ENCODE data around the gene TTC39B.

The TTC39B gene

GRCh38 chr9:15272377-15272928 is 34.6 kb downstream of the TTC39B start:
- Histone ChIP-seq H3K27ac (ENCODE audit: low read depth, low read length) (no peak overlapping the region), H3K4me1 (ENCODE audit: control insufficient read depth in 1 of 2, insufficient read depth in 2 of 2, low read length in 2 of 2) (peaks cover 5 to 14% of the 10 kb centered on the region in 2 donors), H3K36me3 (ENCODE audit: control insufficient read depth in 1 of 2, insufficient read depth in 2 of 2, low read length in 2 of 2) (peaks cover 0 to 5% of the 10 kb centered on the region in 2 donors), H3K9ac (ENCODE audit: low read depth in 1 of 2, low read length in 2 of 2) (no peak overlapping the region), H3K9me3 (ENCODE audit: control insufficient read depth in 1 of 2, low read length in 2 of 2) (no peaks in the 10 kb centered on the region), H3K27me3 (ENCODE audit: control insufficient read depth in 1 of 2, insufficient read depth in 2 of 2, low read length in 2 of 2) (no peaks in the 10 kb centered on the region), H3K4me3 (ENCODE audit: low read depth in 1 of 2, low read length in 2 of 2) (no peak overlapping the region)

GRCh38 chr9:15271403-15271802 is 35.6 kb downstream of the TTC39B start:
- H3K4me1 ChIP-seq (ENCODE audit: control insufficient read depth in 1 of 2, insufficient read depth in 2 of 2, low read length in 2 of 2): peaks cover 2 to 5% of the 10 kb centered on the region in 2 donors
- H3K9me3 ChIP-seq (ENCODE audit: control insufficient read depth in 1 of 2, low read length in 2 of 2): no peaks in the 10 kb centered on the region
- H3K4me3 ChIP-seq (ENCODE audit: low read depth in 1 of 2, low read length in 2 of 2): no peak overlapping the region
- H3K9ac ChIP-seq (ENCODE audit: low read depth in 1 of 2, low read length in 2 of 2): no peak overlapping the region
- peaks cover 0 to 5% of the 10 kb centered on the region in 2 donors for H3K36me3 ChIP-seq (ENCODE audit: control insufficient read depth in 1 of 2, insufficient read depth in 2 of 2, low read length in 2 of 2)
- H3K27ac ChIP-seq (ENCODE audit: low read depth, low read length): no peak overlapping the region
- no peaks in the 10 kb centered on the region for H3K27me3 ChIP-seq (ENCODE audit: control insufficient read depth in 1 of 2, insufficient read depth in 2 of 2, low read length in 2 of 2)

GRCh38 chr9:15268782-15269181 is 38.2 kb downstream of the TTC39B start:
- Histone ChIP-seq H3K27me3 (ENCODE audit: control insufficient read depth in 1 of 2, insufficient read depth in 2 of 2, low read length in 2 of 2) (no peaks in the 10 kb centered on the region), H3K36me3 (ENCODE audit: control insufficient read depth in 1 of 2, insufficient read depth in 2 of 2, low read length in 2 of 2) (peaks cover 0 to 5% of the 10 kb centered on the region in 2 donors), H3K9ac (ENCODE audit: low read depth in 1 of 2, low read length in 2 of 2) (no peak overlapping the region), H3K4me1 (ENCODE audit: control insufficient read depth in 1 of 2, insufficient read depth in 2 of 2, low read length in 2 of 2) (no peaks in the 10 kb centered on the region), H3K4me3 (ENCODE audit: low read depth in 1 of 2, low read length in 2 of 2) (no peak overlapping the region), H3K9me3 (ENCODE audit: control insufficient read depth in 1 of 2, low read length in 2 of 2) (no peaks in the 10 kb centered on the region), H3K27ac (ENCODE audit: low read depth, low read length) (no peak overlapping the region)

GRCh38 chr9:15268317-15268716 is 38.7 kb downstream of the TTC39B start:
- H3K4me1 ChIP-seq (ENCODE audit: control insufficient read depth in 1 of 2, insufficient read depth in 2 of 2, low read length in 2 of 2): no peaks in the 10 kb centered on the region
- H3K27me3 ChIP-seq (ENCODE audit: control insufficient read depth in 1 of 2, insufficient read depth in 2 of 2, low read length in 2 of 2): no peaks in the 10 kb centered on the region
- H3K36me3 ChIP-seq (ENCODE audit: control insufficient read depth in 1 of 2, insufficient read depth in 2 of 2, low read length in 2 of 2): peaks cover 0 to 5% of the 10 kb centered on the region in 2 donors
- no peak overlapping the region for H3K9ac ChIP-seq (ENCODE audit: low read depth in 1 of 2, low read length in 2 of 2)
- H3K9me3 ChIP-seq (ENCODE audit: control insufficient read depth in 1 of 2, low read length in 2 of 2): no peaks in the 10 kb centered on the region
- no peak overlapping the region for H3K4me3 ChIP-seq (ENCODE audit: low read depth in 1 of 2, low read length in 2 of 2)
- no peak overlapping the region for H3K27ac ChIP-seq (ENCODE audit: low read depth, low read length)

- Histone ChIP-seq H3K27ac (ENCODE audit: low read depth, low read length) (no peak overlapping the region), H3K4me1 (ENCODE audit: control insufficient read depth in 1 of 2, insufficient read depth in 2 of 2, low read length in 2 of 2) (no peaks in the 10 kb centered on the region), H3K27me3 (ENCODE audit: control insufficient read depth in 1 of 2, insufficient read depth in 2 of 2, low read length in 2 of 2) (no peaks in the 10 kb centered on the region)
Measured at GRCh38 chr9:15264918-15265317, 42.1 kb downstream of the TTC39B start.

GRCh38 chr9:15262581-15262980 is 44.4 kb downstream of the TTC39B start:
- Histone ChIP-seq H3K36me3 (ENCODE audit: control insufficient read depth in 1 of 2, insufficient read depth in 2 of 2, low read length in 2 of 2) (no peaks in the 10 kb centered on the region), H3K4me1 (ENCODE audit: control insufficient read depth in 1 of 2, insufficient read depth in 2 of 2, low read length in 2 of 2) (no peaks in the 10 kb centered on the region), H3K9ac (ENCODE audit: low read depth in 1 of 2, low read length in 2 of 2) (no peak overlapping the region), H3K27ac (ENCODE audit: low read depth, low read length) (no peak overlapping the region), H3K9me3 (ENCODE audit: control insufficient read depth in 1 of 2, low read length in 2 of 2) (no peaks in the 10 kb centered on the region), H3K4me3 (ENCODE audit: low read depth in 1 of 2, low read length in 2 of 2) (no peak overlapping the region), H3K27me3 (ENCODE audit: control insufficient read depth in 1 of 2, insufficient read depth in 2 of 2, low read length in 2 of 2) (no peaks in the 10 kb centered on the region)

More at GRCh38 chr9:15264918-15265317, 42.1 kb downstream of the TTC39B start:
- H3K9me3 ChIP-seq (ENCODE audit: control insufficient read depth in 1 of 2, low read length in 2 of 2): no peaks in the 10 kb centered on the region
- no peak overlapping the region for H3K9ac ChIP-seq (ENCODE audit: low read depth in 1 of 2, low read length in 2 of 2)
- H3K36me3 ChIP-seq (ENCODE audit: control insufficient read depth in 1 of 2, insufficient read depth in 2 of 2, low read length in 2 of 2): peaks cover 0 to 5% of the 10 kb centered on the region in 2 donors
- no peak overlapping the region for H3K4me3 ChIP-seq (ENCODE audit: low read depth in 1 of 2, low read length in 2 of 2)

- H3K9me3 ChIP-seq (ENCODE audit: control insufficient read depth in 1 of 2, low read length in 2 of 2): no peaks in the 10 kb centered on the region
- no peaks in the 10 kb centered on the region for H3K27me3 ChIP-seq (ENCODE audit: control insufficient read depth in 1 of 2, insufficient read depth in 2 of 2, low read length in 2 of 2)
- H3K4me1 ChIP-seq (ENCODE audit: control insufficient read depth in 1 of 2, insufficient read depth in 2 of 2, low read length in 2 of 2): peaks cover 0 to 4% of the 10 kb centered on the region in 2 donors
- no peak overlapping the region for H3K9ac ChIP-seq (ENCODE audit: low read depth in 1 of 2, low read length in 2 of 2)
- no peaks in the 10 kb centered on the region for H3K36me3 ChIP-seq (ENCODE audit: control insufficient read depth in 1 of 2, insufficient read depth in 2 of 2, low read length in 2 of 2)
- H3K4me3 ChIP-seq (ENCODE audit: low read depth in 1 of 2, low read length in 2 of 2): no peak overlapping the region
- H3K27ac ChIP-seq (ENCODE audit: low read depth, low read length): no peak overlapping the region
Measured at GRCh38 chr9:15256426-15256825, 50.6 kb downstream of the TTC39B start.

GRCh38 chr9:15253786-15254185 is 53.2 kb downstream of the TTC39B start:
- Histone ChIP-seq H3K27me3 (ENCODE audit: control insufficient read depth in 1 of 2, insufficient read depth in 2 of 2, low read length in 2 of 2) (no peaks in the 10 kb centered on the region), H3K9me3 (ENCODE audit: control insufficient read depth in 1 of 2, low read length in 2 of 2) (no peaks in the 10 kb centered on the region), H3K4me3 (ENCODE audit: low read depth in 1 of 2, low read length in 2 of 2) (no peak overlapping the region), H3K27ac (ENCODE audit: low read depth, low read length) (no peak overlapping the region), H3K9ac (ENCODE audit: low read depth in 1 of 2, low read length in 2 of 2) (no peak overlapping the region), H3K4me1 (ENCODE audit: control insufficient read depth in 1 of 2, insufficient read depth in 2 of 2, low read length in 2 of 2) (peaks cover 0 to 4% of the 10 kb centered on the region in 2 donors), H3K36me3 (ENCODE audit: control insufficient read depth in 1 of 2, insufficient read depth in 2 of 2, low read length in 2 of 2) (no peaks in the 10 kb centered on the region)

GRCh38 chr9:15253197-15253596 is 53.8 kb downstream of the TTC39B start:
- H3K27me3 ChIP-seq (ENCODE audit: control insufficient read depth in 1 of 2, insufficient read depth in 2 of 2, low read length in 2 of 2): no peaks in the 10 kb centered on the region
- H3K9ac ChIP-seq (ENCODE audit: low read depth in 1 of 2, low read length in 2 of 2): no peak overlapping the region
- H3K4me1 ChIP-seq (ENCODE audit: control insufficient read depth in 1 of 2, insufficient read depth in 2 of 2, low read length in 2 of 2): peaks cover 0 to 4% of the 10 kb centered on the region in 2 donors
- no peak overlapping the region for H3K4me3 ChIP-seq (ENCODE audit: low read depth in 1 of 2, low read length in 2 of 2)
- H3K9me3 ChIP-seq (ENCODE audit: control insufficient read depth in 1 of 2, low read length in 2 of 2): no peaks in the 10 kb centered on the region
- no peak overlapping the region for H3K27ac ChIP-seq (ENCODE audit: low read depth, low read length)
- H3K36me3 ChIP-seq (ENCODE audit: control insufficient read depth in 1 of 2, insufficient read depth in 2 of 2, low read length in 2 of 2): no peaks in the 10 kb centered on the region

- no peak overlapping the region for H3K4me3 ChIP-seq (ENCODE audit: low read depth in 1 of 2, low read length in 2 of 2)
- H3K27ac ChIP-seq (ENCODE audit: low read depth, low read length): no peak overlapping the region
- no peak overlapping the region for H3K9ac ChIP-seq (ENCODE audit: low read depth in 1 of 2, low read length in 2 of 2)
- H3K36me3 ChIP-seq (ENCODE audit: control insufficient read depth in 1 of 2, insufficient read depth in 2 of 2, low read length in 2 of 2): no peaks in the 10 kb centered on the region
- peaks cover 0 to 4% of the 10 kb centered on the region in 2 donors for H3K4me1 ChIP-seq (ENCODE audit: control insufficient read depth in 1 of 2, insufficient read depth in 2 of 2, low read length in 2 of 2)
- no peaks in the 10 kb centered on the region for H3K9me3 ChIP-seq (ENCODE audit: control insufficient read depth in 1 of 2, low read length in 2 of 2)
- H3K27me3 ChIP-seq (ENCODE audit: control insufficient read depth in 1 of 2, insufficient read depth in 2 of 2, low read length in 2 of 2): no peaks in the 10 kb centered on the region
Measured at GRCh38 chr9:15249981-15250380, 57.0 kb downstream of the TTC39B start.

All from duodenal mucosa (tissue), 2 donors.